ENCODE data around the gene ZNF79.

GRCh38 chr9:127458921-127459320 is 34.7 kb downstream of the ZNF79 start:
- TF ChIP-seq, protein P1, sequence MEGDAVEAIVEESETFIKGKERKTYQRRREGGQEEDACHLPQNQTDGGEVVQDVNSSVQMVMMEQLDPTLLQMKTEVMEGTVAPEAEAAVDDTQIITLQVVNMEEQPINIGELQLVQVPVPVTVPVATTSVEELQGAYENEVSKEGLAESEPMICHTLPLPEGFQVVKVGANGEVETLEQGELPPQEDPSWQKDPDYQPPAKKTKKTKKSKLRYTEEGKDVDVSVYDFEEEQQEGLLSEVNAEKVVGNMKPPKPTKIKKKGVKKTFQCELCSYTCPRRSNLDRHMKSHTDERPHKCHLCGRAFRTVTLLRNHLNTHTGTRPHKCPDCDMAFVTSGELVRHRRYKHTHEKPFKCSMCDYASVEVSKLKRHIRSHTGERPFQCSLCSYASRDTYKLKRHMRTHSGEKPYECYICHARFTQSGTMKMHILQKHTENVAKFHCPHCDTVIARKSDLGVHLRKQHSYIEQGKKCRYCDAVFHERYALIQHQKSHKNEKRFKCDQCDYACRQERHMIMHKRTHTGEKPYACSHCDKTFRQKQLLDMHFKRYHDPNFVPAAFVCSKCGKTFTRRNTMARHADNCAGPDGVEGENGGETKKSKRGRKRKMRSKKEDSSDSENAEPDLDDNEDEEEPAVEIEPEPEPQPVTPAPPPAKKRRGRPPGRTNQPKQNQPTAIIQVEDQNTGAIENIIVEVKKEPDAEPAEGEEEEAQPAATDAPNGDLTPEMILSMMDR (IDR thresholded peaks at IDR 0.05): no peak
- TF ChIP-seq EP300 (IDR thresholded peaks at IDR 0.05) (no peak), POLR2A (IDR thresholded peaks at IDR 0.05) (no peak)

All from suprapubic skin (tissue), 3 donors.